Tibial nerve (tissue), 4 donors: ENCODE results near the gene DMBX1. TPM values are rescaled to one million over a fixed set of nuclear protein-coding genes. Genes with fewer than 3 reads are reported as not detected.

Source experiments
- DNase-seq, 2 donors: peaks; one replicate each; pipeline ENCODE4 v3.0.0-alpha.2; 2019; ENCODE audit warnings: low spot score in 2 of 2
- H3K27ac ChIP-seq, 4 donors: fragments of 200-600 bp; sonication (generic) in 3 of 4; one replicate each; pipeline ENCODE4 v1.5.1; 2017 to 2019; ENCODE audit warnings: mild to moderate bottlenecking in 1 of 4
- H3K27me3 ChIP-seq, 2 donors: fragments of 200-600 bp; sonication (generic) in 1 of 2; one replicate each; pipeline versions ENCODE4 v1.5.1 to v1.6.0; 2017 to 2019
- H3K36me3 ChIP-seq, 3 donors: fragments of 200-600 bp; sonication (generic); one replicate each; pipeline ENCODE4 v1.5.1; 2018 to 2019
- H3K4me1 ChIP-seq, 4 donors: fragments of 200-600 bp; sonication (generic) in 3 of 4; one replicate each; pipeline ENCODE4 v1.5.1; 2017 to 2019
- H3K4me3 ChIP-seq, 4 donors: fragments of 200-600 bp; sonication (generic) in 3 of 4; one replicate each; pipeline ENCODE4 v1.5.1; 2017 to 2019; ENCODE audit warnings: mild to moderate bottlenecking in 1 of 4, moderate library complexity in 1 of 4
- H3K9me3 ChIP-seq, 4 donors: fragments of 200-600 bp; sonication (generic) in 3 of 4; one replicate each; pipeline ENCODE4 v1.5.1; 2017 to 2019
- CTCF ChIP-seq, 5 experiments: fragments of 200-600 bp in 3 of 5; fragments of 450-650 bp in 2 of 5; sonication (generic) in 3 of 5; IDR thresholded peaks; one replicate each; pipeline ENCODE4 v1.5.1; 2016 to 2019; ENCODE audit warnings: antibody characterized with exemption in 5 of 5, mild to moderate bottlenecking in 3 of 5, moderate library complexity in 2 of 5
- EP300 ChIP-seq, 2 donors: sonication (generic); formaldehyde crosslinking; IDR thresholded peaks; one replicate each; pipeline ENCODE4 v1.6.1; 2017; ENCODE audit warnings: antibody characterized with exemption in 2 of 2, mild to moderate bottlenecking in 1 of 2
- POLR2A ChIP-seq, 2 donors: fragments of 450-650 bp; IDR thresholded peaks; one replicate each; pipeline ENCODE4 v1.6.1; 2017; ENCODE audit warnings: antibody characterized with exemption in 2 of 2, mild to moderate bottlenecking in 2 of 2, moderate library complexity in 2 of 2
- WGBS, 2 donors: methylation state at CpG; one replicate each; pipeline ENCODE4 v1.1.5; 2018; 5-methylcytosine and 5-hydroxymethylcytosine counted together
- total RNA-seq, 4 donors: library from RNA; depleted of rRNA; stranded (reverse); fragments of >200 nt; gene quantifications; one replicate each; pipeline ENCODE4 v1.1.0, GENCODE V29; 2016

The DMBX1 gene
- total RNA-seq, 4 donors from 2014 or later: not detected

DNA sequence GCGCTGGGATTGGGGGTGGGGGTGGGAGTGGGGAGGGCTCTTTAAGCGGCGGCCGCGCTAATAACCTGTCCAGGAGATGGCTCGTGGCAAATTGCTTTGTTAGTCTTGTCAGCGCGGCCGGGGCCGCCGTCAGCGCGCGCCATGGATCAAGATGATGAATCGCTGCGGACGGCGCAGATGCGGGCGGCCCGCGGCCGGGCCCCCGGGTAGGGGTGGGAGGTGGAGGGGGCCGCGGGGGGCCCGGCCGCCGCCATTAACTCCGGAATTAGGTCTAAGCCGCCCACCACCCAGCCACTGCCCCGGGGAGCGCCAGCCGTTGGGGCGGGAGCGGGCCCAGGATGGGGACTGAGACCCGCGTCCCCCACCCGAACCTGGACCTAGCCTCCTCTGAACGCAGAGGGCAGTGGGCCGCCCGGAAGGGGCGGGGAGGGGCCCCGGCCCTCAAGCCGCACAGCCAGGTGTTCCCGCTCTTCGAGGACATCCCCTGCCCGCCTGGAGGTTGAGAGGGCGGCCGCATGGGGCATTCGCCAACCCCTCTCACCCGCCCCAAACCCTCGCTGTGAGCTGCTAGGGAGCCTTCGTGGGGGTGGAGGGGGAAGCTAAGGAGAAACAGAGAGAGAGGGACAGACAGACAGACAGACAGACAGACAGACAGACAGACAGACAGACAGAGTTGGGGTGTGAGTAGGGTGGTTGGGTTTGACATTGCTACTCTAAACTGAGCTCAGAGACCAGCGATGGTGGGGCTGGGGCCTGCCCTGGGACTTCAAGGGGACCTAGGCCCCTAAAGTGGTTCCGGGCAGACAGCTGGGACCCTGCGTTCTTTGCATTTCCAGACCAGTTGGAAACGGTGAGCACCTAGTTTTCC is 3.8 kb upstream of the DMBX1 start:
- Histone ChIP-seq H3K27me3 (peaks cover 2 to 94% of the 10 kb centered on the region in 2 donors), H3K27ac (no peak overlapping the region), H3K9me3 (no peaks in the 10 kb centered on the region), H3K36me3 (no peaks in the 10 kb centered on the region), H3K4me1 (peaks cover 0 to 28% (median 19%) of the 10 kb centered on the region in 4 donors), H3K4me3 (no peak overlapping the region)
- WGBS, 2 donors: 16 to 18% methylated on average over 13 to 38 of the region's 58 CpGs
- DNase-seq: no peak
- no peak for TF ChIP-seq CTCF (IDR thresholded peaks at IDR 0.05)
- TF ChIP-seq POLR2A (IDR thresholded peaks at IDR 0.05): no peak
- no peak for TF ChIP-seq EP300 (IDR thresholded peaks at IDR 0.05)

DNA sequence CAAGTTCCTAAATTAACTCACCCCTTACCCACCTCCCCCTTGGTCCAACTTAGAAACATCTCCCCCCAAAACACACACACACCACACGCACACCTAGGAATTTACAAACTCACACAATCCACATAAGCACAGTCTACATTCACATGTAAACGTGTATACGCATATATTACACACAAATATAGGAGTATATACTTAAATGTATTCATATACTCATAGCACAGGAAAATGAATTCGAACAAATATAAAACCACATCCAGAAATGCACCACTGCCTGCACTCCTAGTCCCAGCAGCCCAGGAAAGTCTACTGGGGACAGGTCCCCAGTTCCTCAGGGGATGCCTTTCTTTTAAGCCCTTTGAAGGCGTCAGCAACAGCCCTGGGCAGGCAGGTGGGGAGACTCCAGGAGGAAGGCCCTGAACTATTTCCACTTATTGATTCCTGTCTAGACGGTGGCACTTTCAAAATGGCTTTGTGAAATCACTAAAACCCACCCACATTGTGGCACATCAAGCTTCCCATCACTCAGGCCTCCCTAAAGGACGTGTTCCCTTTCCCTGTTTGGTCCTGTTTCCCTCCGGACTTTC is 3.1 kb upstream of the DMBX1 start:
- H3K27ac ChIP-seq: no peak overlapping the region
- no peak for TF ChIP-seq CTCF (IDR thresholded peaks at IDR 0.05)
- TF ChIP-seq POLR2A (IDR thresholded peaks at IDR 0.05): no peak
- TF ChIP-seq EP300 (IDR thresholded peaks at IDR 0.05): no peak
- H3K4me1 ChIP-seq: peaks cover 0 to 33% (median 19%) of the 10 kb centered on the region in 4 donors
- 74 to 79% methylated on average over 8 of the region's 8 CpGs for WGBS, 2 donors
- peaks cover 2 to 94% of the 10 kb centered on the region in 2 donors for H3K27me3 ChIP-seq
- no peak for DNase-seq
- H3K36me3 ChIP-seq: no peaks in the 10 kb centered on the region
- no peaks in the 10 kb centered on the region for H3K9me3 ChIP-seq
- H3K4me3 ChIP-seq: no peak overlapping the region

- no peak for TF ChIP-seq POLR2A (IDR thresholded peaks at IDR 0.05)
- no peak for TF ChIP-seq CTCF (IDR thresholded peaks at IDR 0.05)
- no peak for TF ChIP-seq EP300 (IDR thresholded peaks at IDR 0.05)
- DNase-seq: no peak
- Histone ChIP-seq H3K4me3 (no peak overlapping the region), H3K4me1 (peaks cover 0 to 33% (median 19%) of the 10 kb centered on the region in 4 donors), H3K27me3 (peaks cover 2 to 97% of the 10 kb centered on the region in 2 donors), H3K9me3 (no peaks in the 10 kb centered on the region), H3K36me3 (no peaks in the 10 kb centered on the region), H3K27ac (no peak overlapping the region)
- 11 to 30% methylated on average over 7 of the region's 7 CpGs for WGBS, 2 donors
Observed at GRCh38 chr1:46487818-46488218, 1.8 kb upstream of the DMBX1 start.

DNA sequence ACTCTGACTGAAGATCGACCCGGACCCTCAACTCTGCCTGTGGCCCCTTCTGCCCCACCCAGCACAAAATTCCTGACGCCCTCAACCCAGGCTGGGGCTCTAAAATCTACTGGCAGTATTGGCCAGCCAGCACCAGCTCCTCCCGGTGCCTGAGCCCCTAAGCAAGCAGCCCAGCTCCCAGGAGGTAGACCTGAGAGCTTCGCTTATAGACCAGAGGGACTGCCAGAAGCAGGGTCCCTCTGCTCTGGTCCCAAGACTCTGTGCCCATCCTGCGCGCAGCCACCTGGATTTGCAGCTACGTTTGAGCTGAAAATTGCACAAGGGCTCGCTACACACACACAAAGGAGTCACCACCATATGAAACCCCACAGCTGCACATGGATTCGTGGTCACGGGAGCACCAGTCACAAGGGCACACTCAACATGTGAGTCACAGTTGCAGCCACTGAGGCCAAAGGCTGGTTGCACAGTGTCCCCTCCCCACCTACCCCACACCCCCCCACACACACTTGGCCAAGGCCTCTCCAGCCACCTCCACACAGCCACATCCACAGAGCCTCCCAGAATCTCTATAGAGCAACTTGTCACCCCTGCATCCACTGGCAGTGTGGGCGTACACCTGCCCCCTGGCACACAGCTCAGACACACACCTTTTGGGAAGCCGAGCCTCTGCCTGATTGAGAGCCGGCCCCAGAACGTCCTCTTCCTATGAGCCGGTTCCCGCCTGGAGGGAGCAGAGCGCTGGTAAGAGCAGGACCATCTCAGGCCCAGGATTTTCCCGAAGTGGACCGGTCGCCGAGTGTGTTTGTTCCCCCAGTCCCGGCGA is 1.1 kb upstream of the DMBX1 start:
- Histone ChIP-seq H3K4me1 (peaks cover 0 to 33% (median 19%) of the 10 kb centered on the region in 4 donors), H3K4me3 (no peak overlapping the region), H3K9me3 (no peaks in the 10 kb centered on the region), H3K36me3 (no peaks in the 10 kb centered on the region), H3K27me3 (peaks cover 2 to 98% of the 10 kb centered on the region in 2 donors), H3K27ac (no peak overlapping the region)
- WGBS, 2 donors: 14 to 15% methylated on average over 20 to 24 of the region's 24 CpGs
- no peak for DNase-seq
- TF ChIP-seq CTCF (IDR thresholded peaks at IDR 0.05) (no peak), POLR2A (IDR thresholded peaks at IDR 0.05) (no peak), EP300 (IDR thresholded peaks at IDR 0.05) (no peak)
